HepG2 (cell line): ENCODE data around the gene UBE2O. TPM values are rescaled to one million over a fixed set of nuclear protein-coding genes. Genes with fewer than 3 reads are reported as not detected.

Experiments used
- AHDC1 ChIP-seq: sonication (generic); formaldehyde crosslinking; IDR thresholded peaks from 2 replicates; pipeline ENCODE4 v1.5.1; 2020; ENCODE audit warnings: mild to moderate bottlenecking, missing genetic modification reagents, borderline replicate concordance
- ATF7-NPFF ChIP-seq: sonication (generic); formaldehyde crosslinking; IDR thresholded peaks from 2 replicates; pipeline ENCODE4 v1.8.1; 2023; ENCODE audit warnings: mild to moderate bottlenecking, low read depth, missing genetic modification reagents, moderate library complexity
- FOXA1 ChIP-seq, 2 experiments: fragments of 450-650 bp in 1 of 2; sonication (generic) in 1 of 2; formaldehyde crosslinking in 1 of 2; IDR thresholded peaks; 2 replicates each; pipeline versions ENCODE4 v1.4.0 to v1.6.1; 2016 to 2020; ENCODE audit warnings: missing genetic modification reagents in 1 of 2
- HDAC6 ChIP-seq: fragments of 200-600 bp; sonication (generic); IDR thresholded peaks from 2 replicates; pipeline ENCODE4 v1.7.0; 2017; ENCODE audit warnings: mild to moderate bottlenecking, antibody characterized with exemption, low read length, low read depth
- HOMEZ ChIP-seq: IDR thresholded peaks from 2 replicates; pipeline ENCODE4 v1.6.1; 2016; ENCODE audit warnings: low read depth
- NFYB ChIP-seq: sonication (generic); formaldehyde crosslinking; IDR thresholded peaks from 2 replicates; pipeline ENCODE4 v1.4.0; 2020; ENCODE audit warnings: missing genetic modification reagents
- SIN3B ChIP-seq: fragments of 150-350 bp; IDR thresholded peaks from 2 replicates; pipeline ENCODE4 v1.6.1; 2014; ENCODE audit warnings: low read length
- SMAD9 ChIP-seq: sonication (generic); formaldehyde crosslinking; IDR thresholded peaks from 2 replicates; pipeline ENCODE4 v1.5.1; 2020; ENCODE audit warnings: mild to moderate bottlenecking, missing genetic modification reagents
- ZBTB14 ChIP-seq: sonication (generic); formaldehyde crosslinking; IDR thresholded peaks from 2 replicates; pipeline ENCODE4 v1.4.0; 2020; ENCODE audit warnings: missing genetic modification reagents
- ZBTB3 ChIP-seq: sonication (generic); formaldehyde crosslinking; IDR thresholded peaks from 2 replicates; pipeline ENCODE4 v1.4.0; 2020; ENCODE audit warnings: low read depth, mild to moderate bottlenecking, moderate library complexity, missing genetic modification reagents, borderline replicate concordance
- ZBTB34 ChIP-seq: sonication (generic); formaldehyde crosslinking; IDR thresholded peaks from 2 replicates; pipeline ENCODE4 v1.8.0; 2022; ENCODE audit warnings: mild to moderate bottlenecking, missing genetic modification reagents
- ZNF232 ChIP-seq: sonication (generic); formaldehyde crosslinking; IDR thresholded peaks from 2 replicates; pipeline ENCODE4 v1.4.0; 2020; ENCODE audit warnings: missing genetic modification reagents, borderline replicate concordance
- ZNF251 ChIP-seq: sonication (generic); formaldehyde crosslinking; IDR thresholded peaks from 2 replicates; pipeline ENCODE4 v1.9.0; 2021; ENCODE audit warnings: mild to moderate bottlenecking, missing genetic modification reagents
- ZNF547 ChIP-seq: sonication (generic); formaldehyde crosslinking; IDR thresholded peaks from 2 replicates; pipeline ENCODE4 v1.5.1; 2020; ENCODE audit warnings: mild to moderate bottlenecking, missing genetic modification reagents
- ZNF556 ChIP-seq: sonication (generic); formaldehyde crosslinking; IDR thresholded peaks from 2 replicates; pipeline ENCODE4 v1.4.0; 2020; ENCODE audit warnings: mild to moderate bottlenecking, missing genetic modification reagents, borderline replicate concordance
- ZNF598 ChIP-seq: sonication (generic); formaldehyde crosslinking; IDR thresholded peaks from 2 replicates; pipeline ENCODE4 v1.5.1; 2020; ENCODE audit warnings: mild to moderate bottlenecking, missing genetic modification reagents, borderline replicate concordance
- ZNF891 ChIP-seq: sonication (generic); formaldehyde crosslinking; IDR thresholded peaks from 2 replicates; pipeline ENCODE4 v1.5.0; 2020; ENCODE audit warnings: mild to moderate bottlenecking, missing genetic modification reagents
- ZZZ3 ChIP-seq: sonication (generic); formaldehyde crosslinking; IDR thresholded peaks from 2 replicates; pipeline ENCODE4 v1.4.0; 2020; ENCODE audit warnings: missing genetic modification reagents, mild to moderate bottlenecking, borderline replicate concordance
- polyA plus RNA-seq, 8 experiments: library from polyadenylated mRNA; depleted of rRNA in 3 of 8; stranded (reverse) in 7 of 8; unstranded in 1 of 8; fragments of >200 nt; fragmentation: Illumina TruSeq in 4 of 8; extraction: Trizol in 4 of 8; gene quantifications; 2 replicates each; pipeline versions ENCODE4 v1.2.1 to v1.2.3, GENCODE V29; 2011 to 2016; ENCODE audit warnings: low read depth in 4 of 8, missing spikeins in 1 of 8, mixed read lengths in 1 of 8; ENCODE audit not compliant: insufficient read depth in 1 of 8
- total RNA-seq, 5 experiments: library from RNA; depleted of rRNA; stranded (reverse); fragments of >200 nt; fragmentation: Illumina TruSeq; extraction: Trizol; gene quantifications; 2 replicates each; pipeline ENCODE4 v1.2.3, GENCODE V29; 2016; ENCODE audit warnings: low read depth in 1 of 5

Gene UBE2O
- total and polyA plus RNA-seq, 2 of the 13 experiments (the other 11 are each of a cell fraction or from before 2014, with no cell fraction given) = 21.5 to 23.5 TPM

- TF ChIP-seq AHDC1 (CRISPR knock-in tag) (0 out of 2 replicates have a peak, but pooled peaks have one; percentile 20), SIN3B (no peak), ZNF556 (peak; percentile 88; the same call in 1 of the 2 replicates), NFYB (CRISPR knock-in tag) (no peak), HOMEZ (no peak), ZNF251 (no peak), HDAC6 (no peak), ZBTB3 (CRISPR knock-in tag) (peak; percentile 46; the same call in 1 of the 2 replicates), ZNF547 (peak; percentile 81), ZNF598 (CRISPR knock-in tag) (peak; percentile 37; the same call in 1 of the 2 replicates), ZBTB34 (CRISPR knock-in tag) (no peak), ZBTB14 (CRISPR knock-in tag) (no peak), ZNF891 (CRISPR knock-in tag) (peak; percentile 15; the same call in 1 of the 2 replicates), ATF7-NPFF (peak; percentile 78; the same call in 1 of the 2 replicates), SMAD9 (no peak), FOXA1 (IDR thresholded peaks at IDR 0.05) (no peak), FOXA1 (CRISPR knock-in tag; IDR thresholded peaks at IDR 0.05) (peak; percentile 53; the same call in 1 of the 2 replicates), ZNF232 (CRISPR knock-in tag) (0 out of 2 replicates have a peak, but pooled peaks have one; percentile 69), ZZZ3 (CRISPR knock-in tag) (peak; percentile 73; the same call in 1 of the 2 replicates)
Measured at GRCh38 chr17:76497979-76498875, 45.3 kb upstream of the UBE2O start (continued).
